Globus pallidus (tissue), 1 donor: ENCODE data around the gene CMSS1.

Experiments used
- DNase-seq: peaks from one replicate; pipeline ENCODE4 v3.0.0-alpha.2; 2015; ENCODE audit warnings: low spot score

CMSS1 gene

DNA sequence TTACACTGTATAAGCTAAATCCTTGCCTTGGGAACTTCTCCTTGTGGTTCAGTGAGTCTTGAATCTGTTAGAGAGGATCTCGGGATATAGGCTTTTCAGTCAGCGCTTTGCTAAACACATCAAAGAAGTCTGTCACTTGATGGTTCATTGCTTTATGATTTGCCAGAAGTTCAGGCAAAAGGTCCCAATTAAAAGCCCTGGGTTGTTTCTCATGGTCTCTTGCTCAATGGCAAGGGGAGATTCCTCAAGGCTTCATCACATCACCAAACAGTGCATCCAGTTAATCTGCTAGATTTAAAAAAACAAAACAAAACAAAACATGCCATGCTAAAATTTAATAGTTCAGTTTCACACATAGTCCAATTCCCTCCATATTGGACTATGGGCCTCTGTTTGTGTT, 181.9 kb downstream of the CMSS1 start:
- no peak for DNase-seq

DNA sequence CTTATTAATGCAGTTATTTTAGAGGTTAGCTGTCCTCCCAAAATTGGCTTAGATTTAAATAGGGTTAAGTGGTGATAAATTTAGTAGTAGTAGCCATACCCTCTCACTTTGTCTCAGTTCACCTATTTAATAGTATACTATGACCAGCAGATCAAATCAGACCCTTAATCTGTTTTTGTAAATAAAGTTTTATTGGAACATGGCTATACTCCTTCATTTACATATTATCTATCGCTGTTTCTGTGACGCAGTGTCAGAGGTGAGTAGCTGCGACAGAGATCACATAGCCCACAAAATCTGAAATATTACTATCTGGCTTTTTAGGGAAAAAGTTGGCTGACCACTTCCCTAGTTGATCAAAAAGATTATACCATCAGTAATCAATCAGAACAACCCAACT, 183.4 kb downstream of the CMSS1 start:
- DNase-seq = no peak

DNA sequence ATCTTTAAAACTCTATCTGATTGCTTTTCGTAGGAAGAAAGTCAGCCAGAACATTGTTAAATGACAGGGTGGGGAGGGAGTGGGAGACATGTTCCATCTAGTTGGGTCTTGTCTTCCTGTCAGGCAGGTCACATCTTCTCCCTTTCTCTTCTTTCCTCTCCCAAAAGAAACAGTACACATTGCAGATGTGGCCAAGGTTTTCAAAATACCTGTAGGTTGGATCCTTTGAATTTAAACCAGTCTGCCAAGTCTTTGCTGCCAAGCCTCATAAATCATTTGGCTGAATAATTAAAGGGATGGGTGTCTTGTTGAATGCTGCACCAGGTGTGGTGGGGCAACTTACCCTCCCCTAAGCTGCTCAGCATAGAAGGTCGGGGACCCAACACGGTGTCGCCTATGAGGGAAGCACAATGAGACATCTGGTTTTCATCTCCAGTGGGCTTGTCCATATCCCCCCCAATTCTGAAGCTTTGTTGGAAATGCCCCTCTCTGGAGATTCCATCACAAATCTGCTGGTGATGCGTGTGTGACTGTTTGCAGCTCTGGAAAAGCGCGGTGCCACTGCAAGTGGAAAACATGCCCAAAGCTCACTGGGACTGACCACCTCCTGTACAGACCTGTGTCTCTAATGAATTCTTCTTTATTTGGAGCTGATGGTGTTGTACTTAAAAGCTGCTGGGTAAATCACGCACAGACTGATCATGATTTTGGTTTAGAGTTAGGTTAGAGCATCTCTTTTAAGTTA, 184.0 kb downstream of the CMSS1 start:
- DNase-seq = no peak

DNA sequence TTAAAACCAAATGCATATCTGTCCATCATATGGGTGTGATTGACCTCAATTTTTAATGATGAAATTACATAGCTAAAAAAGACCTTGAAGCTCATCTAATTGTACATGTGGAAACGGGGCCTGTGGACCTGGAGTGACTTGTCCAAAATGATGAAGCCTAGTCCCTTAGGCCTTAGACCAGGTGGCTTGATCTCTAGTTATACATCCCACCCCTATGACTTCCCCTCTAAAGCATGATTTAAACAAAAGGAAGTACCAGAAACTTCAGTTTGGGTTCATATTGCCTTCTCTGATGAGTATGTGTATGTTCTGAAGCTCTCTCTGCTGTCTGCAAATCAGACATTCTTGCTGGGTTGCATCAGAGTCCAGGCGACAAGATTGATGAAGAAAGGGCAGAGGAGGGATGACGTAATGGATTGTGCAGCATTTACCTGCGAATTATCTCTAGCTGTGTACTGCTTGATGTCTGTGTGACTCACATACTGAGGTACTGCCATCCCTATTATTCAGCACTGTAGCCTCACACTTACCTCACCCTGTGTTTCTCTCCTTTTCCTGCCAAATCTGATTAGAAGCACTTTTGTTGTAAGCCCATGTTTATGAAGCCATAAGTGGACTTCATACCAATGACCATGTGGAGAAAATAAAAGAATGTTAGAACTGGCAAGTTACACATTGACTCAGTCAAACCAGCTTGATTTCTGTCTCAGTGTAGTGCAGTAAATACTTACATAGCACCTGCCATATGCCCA, 185.1 kb downstream of the CMSS1 start:
- no peak for DNase-seq

DNA sequence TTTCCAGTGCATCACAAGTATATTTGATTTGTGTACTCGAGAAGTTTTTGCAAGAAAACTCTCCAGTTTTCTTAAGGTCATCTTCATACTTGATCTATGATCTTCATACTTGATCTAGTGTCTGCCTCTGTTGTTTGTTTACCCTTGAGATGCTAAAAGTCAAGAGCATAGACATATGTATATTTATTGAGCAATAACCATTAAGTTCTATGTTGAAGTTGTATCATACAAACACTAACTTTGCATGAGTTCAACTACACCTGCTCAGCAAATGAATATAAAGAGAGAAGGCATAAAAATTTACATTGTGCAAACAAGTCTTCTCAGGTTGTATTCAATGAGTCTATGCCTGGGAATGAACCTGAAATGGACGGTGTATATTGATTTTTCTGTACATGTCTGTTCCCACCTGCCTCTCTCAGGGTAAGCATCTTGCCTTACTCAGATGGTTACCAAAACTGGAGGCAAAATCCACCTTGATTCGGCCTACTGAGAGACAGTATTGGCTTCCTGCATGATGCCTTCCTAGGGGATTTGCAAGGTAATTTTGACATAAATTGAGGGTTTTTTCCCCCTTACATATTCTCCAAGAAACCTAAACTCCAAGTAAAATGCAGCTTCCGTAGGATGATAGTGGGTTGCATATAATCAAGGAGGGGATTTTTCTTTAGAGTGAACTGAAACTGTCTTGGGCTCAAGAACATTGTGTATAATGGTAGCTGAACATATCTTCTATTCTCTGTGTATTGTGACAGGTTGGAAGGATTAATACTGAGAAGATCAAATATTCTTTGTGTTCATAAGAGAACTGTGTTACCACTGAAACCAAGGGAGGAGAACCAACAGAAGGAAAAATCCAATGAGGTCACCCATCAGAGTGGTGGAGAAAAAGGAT, 186.2 kb downstream of the CMSS1 start:
- no peak for DNase-seq

DNA sequence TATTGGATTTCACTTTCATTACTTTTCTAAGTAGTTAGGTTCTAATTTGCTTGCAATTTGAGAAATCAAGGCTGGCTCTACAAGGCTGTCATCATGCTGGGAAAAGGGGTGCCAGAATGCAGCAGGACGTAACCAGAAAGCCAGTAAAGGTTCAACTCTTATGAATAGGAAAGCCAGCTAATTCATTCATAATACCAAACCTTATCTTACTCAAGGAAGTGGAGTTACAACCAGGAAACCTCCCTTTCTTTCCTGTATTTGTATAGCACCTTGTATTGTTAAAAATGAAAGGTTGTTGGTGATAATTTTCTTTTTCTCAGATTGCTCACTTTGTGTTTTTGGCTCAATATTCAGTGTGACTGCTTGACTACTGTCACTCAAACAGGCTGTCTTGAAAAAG, 187.3 kb downstream of the CMSS1 start:
- no peak for DNase-seq

DNA sequence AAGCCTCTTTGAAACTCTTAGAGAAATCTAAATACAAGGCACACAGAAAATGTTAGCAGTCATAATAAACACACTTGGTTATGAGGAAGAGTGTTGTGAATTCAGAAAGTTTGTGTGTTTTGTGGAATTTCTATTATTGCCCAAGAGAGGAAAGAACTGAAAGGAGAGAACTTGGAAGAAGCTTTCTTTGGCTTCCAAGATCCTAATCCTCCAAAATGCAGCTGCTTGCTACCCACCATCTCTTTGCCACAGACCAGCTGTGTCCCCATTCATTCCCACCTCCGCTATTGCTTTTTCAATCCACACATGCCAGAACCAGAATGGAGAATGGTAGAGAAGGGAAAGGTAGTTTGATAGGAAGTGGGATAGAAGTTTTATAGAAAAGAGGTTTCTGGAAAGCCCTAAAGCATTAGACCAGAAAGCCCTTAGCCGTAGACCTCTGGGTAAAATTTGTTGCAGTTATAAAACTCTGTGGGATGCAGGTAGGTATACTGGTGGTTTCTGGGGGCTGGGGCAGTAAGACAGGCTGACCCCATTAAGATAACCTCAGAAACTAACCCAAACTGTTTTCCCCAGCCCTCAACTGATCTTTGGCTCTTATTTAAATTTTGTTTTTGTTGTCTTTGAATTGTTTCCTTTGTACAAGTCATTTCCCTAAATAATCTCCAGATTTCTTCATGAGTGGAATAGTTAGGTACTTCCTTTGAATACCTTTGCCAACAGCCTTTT, 188.2 kb downstream of the CMSS1 start:
- no peak for DNase-seq

DNA sequence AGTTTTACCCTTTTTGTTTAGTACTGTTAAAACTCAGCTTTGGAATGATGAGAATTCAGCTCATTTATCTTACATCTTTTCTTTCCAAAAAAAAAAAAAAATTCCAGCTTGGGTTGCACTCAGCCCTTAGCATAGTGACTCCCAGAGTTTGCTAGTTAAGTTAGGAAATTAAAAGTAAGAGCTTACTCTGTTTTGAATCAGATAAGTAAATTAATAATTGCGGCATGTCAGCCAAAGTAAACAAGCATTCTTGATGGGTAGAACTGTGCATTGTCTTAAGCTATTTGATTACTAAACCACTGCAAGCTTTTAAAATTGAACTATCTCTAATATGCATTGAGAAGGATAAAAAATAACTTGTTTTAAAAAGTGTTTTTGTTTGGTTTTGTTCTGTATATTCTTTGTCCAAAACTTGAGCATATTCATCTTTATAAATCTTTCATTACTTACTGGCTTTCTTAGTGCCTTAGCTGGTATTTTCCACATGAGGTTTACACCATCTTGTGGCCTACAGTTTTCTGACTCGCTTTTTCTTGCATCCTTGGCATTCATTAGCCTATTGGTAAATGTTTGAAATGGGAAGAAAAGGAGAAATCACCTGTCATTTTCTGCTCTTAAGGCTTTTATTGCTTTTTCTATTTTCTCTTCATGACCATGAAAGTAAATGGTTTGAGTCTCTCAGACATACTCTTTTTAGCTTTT, 189.1 kb downstream of the CMSS1 start:
- no peak for DNase-seq

DNA sequence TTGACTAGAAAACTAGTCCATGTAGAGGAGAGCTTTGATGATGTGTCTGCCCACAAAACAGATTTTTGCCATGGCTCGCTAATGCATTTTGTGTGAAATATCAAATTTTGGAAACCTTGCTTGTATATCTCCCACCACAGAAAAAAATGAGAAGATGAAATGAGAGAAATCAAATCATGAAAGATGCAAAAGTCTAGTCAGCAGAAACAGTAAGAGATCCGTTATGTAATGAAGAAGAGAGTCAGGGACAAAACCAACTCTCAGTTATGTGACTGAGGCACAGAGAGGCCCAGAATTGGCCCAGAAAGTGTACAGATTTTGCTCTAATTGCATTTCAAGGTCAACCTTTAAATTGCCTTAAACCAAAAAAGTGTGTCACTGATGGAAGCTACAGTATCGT, 189.7 kb downstream of the CMSS1 start:
- DNase-seq = no peak

DNA sequence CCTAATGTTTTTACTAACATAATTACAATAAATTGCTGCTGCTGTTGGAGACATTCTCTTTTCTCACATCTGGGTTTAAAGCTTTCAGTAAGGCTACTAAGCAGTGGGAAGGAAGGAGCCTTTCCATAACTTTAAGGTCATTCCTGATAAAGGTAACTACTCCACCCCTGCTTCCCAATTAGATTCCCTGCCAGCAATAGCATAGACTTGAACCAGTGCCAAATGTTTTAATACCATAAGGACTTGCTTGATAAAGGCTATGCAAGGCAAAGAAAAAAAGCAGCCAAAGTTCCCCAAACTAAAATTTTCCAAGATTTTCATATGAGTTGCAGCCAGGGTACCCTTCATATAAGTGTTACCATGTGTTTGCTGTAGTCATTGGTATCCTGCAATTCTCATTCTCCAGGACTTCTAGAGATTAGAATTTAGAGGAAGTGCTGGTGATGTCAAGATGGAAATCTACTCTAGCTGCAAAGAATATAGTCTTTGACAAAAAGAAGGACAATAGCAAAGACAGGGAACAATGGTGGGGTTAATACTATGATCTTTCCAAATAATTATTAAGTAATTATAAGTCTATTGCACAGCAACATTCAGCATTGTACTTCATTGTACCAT, 190.5 kb downstream of the CMSS1 start:
- DNase-seq = no peak

DNA sequence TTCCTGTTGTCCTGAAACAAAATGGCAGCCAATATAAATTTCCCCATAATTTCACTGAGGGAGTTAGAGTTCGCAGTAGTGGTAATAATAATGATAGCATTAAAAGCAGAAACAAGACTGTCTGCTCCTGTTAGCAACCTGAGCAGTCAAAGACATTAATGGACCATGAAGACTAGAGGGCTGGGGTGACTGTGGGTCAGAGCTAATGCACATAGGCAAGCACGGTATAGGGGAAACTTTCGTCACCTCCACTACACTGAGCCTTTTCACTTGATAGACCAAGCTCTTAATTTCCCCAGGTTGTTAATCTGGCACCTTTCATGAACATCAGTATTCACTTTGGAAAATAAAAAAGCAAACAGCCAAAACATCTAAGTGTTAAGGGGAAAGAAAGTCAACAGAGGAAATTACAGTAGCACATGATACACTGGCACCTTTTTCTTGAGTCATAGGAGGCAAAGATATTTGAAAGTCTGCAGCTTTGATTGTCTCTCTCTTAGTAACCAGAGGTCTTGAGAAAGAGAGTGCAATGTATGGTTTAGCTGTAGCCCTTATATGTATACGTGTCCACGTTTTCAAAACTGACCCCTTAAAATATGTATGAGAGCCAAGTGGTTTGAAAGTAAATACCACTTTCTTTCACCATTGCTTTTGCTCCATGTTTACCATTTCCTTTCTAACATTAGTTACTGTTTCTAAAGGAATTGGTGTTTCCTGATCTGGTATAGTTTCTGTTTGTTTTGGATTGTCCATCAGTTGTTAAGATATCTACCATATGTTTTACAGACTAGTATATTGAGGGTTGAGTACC, 191.8 kb downstream of the CMSS1 start:
- DNase-seq = no peak

DNA sequence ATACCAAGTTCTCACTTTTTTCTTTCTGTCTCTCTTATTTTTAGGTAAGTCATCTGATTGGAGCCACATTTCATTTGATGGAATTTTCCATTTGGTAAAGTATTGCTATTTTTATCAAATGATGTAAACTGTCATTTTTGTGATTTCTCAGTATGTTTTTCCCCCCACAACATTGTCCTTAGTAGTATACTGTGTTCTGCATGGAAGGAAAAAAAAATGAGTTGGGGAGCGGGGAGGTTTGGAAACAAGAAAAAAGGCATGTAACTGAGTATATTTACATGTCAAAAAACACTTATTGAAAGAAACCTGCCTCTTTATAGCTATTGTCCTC, 192.4 kb downstream of the CMSS1 start:
- DNase-seq = no peak

DNA sequence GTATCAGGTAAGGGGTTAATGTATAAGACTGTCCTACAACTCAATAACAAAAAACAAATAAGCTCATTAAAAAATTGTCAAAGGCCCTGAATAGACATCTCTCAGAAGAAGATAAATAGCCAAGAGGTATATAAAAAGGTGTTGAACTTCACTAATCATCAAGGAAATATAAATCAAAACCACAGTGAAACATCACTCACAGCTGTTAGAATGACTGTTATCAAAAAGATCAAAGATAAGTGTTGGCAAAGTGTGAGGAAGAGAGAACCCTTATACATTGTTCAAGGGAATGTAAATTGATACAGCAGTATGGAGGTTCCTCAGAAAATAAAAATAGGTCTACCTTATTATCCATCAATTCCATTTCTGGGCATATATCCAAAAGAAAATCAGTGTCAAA, 201.1 kb downstream of the CMSS1 start:
- DNase-seq = no peak

DNA sequence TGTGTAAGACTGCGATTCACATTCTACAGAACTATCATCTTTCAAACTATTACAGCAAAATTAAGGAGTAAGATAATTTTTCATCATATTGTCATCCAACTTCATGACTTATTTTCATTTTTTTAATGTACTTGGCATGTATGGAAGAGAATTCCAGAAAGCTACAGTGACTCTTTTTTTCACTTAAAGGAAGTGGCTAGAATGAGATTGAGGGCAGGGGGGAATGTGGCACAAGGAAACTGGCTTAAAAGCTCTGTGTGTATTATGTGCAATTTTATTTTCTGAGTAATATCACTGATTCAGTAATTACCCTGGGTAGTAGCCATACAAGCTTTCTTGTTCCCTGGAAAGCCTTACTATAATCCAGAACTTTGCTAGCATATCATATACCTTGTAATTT, 202.1 kb downstream of the CMSS1 start:
- no peak for DNase-seq

DNA sequence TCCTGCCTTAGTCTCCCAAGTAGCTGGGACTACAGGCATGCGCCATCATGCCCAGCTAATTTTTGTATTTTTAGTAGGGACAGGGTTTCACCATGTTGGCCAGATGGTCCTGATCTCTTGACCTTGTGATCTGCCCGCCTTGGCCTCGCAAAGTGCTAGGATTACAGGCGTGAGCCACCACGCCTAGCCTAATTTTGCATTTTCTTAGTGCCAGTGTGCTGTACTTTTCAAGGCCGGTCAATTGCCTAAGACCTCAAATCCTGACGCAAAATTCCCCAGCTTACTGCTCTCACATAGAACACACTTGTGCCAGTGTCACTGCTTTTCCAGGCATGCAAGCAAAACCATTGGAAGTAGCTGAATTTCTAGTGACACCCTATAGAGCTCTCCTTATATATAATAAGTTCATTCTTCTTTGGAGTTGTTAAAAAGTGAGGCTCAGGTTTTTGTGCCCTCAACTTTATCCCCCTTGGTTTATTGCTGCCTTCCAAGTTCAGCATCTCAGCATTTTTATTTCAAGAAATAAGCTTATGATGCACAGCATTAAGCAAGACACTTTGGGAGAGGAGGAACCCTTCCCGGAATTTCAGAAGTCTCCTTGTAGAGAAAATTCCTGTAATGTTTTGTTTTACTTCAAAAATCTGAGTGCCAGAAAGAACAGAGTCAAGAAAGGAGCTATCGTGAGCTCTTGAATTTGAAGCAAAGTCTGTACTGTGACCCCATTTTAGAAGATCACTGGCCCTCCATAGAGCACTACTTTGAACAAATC, 203.4 kb downstream of the CMSS1 start:
- no peak for DNase-seq

DNA sequence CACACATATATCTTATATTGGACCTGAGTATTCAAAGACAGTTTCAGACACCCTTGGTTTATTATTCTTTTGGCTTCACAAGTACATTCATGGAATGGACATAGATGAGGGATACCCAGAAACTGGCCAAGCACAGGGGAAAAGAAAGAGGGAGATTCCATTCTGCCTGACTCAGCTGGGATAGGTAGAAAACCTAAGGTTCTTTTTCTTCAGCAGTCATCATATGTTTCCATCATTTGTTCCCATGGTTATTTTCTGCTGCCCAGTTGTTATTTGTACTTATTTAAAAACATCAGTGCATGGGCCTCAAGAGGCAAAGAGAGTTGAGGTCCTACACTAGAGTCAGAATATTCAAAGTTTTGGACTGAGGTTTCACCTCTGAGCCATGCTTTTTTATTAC, 204.8 kb downstream of the CMSS1 start:
- DNase-seq = no peak

DNA sequence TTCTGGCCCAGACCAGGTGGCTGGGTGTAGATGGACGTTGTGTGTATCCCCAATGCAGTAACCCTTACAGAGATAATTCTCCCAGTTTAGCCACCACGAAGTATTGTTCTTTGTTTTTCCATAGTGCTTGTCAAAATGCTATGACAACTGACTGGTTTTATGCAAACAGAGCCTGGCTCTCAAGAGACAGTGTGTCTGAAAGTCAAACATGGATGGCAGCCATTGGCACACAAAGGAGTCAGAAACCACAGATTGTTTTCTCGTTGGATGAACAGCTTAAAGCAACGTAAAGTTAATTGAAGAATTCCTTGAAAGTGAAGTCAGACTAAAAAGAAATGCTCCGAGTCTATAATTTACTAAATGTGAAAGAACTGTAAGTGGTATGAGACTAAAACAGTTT, 205.5 kb downstream of the CMSS1 start:
- no peak for DNase-seq

DNA sequence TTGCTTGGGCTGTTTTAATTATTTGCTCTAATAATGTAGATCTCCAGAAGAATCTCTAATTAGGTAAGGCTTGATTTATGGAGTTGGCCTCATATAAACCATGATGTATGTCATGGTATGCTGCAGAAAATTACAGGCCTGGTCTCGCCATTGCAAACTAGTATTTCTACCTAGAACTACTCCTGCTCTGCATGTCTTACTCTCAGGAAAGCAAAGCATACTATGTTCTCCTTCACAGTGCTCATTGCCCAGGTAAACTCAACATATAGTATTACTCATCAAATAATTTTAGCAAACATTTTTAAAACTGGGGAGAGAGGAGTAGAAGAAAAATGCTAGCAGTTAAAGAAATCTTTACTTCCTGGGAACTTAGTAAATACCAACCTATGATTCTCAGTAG, 205.9 kb downstream of the CMSS1 start:
- DNase-seq = no peak

DNA sequence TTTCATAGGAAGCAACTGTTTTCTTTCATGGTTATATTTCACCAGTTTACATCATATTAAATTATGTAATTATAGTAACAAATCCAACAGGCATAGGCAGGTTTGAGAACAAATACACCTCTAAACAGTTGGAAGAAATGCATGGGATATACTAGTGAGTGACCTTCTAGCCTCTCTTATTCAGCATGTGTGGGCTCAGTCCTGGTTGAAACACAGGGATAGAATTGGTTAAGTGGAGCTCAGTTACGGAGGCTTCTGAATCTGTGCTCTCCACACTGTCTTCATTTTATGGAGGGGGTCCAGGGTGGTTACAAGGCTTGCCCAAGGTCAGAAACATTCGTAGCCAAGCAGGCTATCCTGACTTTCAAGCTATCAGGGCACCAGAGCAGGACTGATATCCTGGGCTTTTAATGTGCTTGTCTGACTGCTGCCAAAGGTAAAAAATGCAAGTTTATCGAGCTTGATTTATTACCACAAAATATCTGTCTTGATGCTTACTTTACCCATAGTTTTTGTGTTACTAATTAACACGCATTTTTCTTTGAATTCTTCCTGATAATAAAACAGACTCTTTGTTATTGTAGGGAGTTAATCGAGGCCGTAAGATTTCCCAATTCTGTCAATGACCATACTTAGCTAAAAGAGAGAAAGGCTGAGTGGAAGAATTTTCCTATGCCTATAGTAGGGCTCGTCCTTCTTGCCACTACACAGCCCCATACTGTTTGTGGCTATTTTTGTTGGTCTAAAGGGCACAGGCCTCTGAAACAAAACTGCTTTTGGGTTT, 207.1 kb downstream of the CMSS1 start:
- DNase-seq = no peak
